HG02970 (cell line): ENCODE results near the gene CABS1.

Source experiments
- ATAC-seq: cut with Tn5 transposase; IDR thresholded peaks from one replicate; pipeline ENCODE4 v1.9.1; 2021; ENCODE audit warnings: mild to moderate bottlenecking, moderate library complexity, moderate number of reproducible peaks; ENCODE audit not compliant: unreplicated experiment, low FRiP score

Gene CABS1

DNA sequence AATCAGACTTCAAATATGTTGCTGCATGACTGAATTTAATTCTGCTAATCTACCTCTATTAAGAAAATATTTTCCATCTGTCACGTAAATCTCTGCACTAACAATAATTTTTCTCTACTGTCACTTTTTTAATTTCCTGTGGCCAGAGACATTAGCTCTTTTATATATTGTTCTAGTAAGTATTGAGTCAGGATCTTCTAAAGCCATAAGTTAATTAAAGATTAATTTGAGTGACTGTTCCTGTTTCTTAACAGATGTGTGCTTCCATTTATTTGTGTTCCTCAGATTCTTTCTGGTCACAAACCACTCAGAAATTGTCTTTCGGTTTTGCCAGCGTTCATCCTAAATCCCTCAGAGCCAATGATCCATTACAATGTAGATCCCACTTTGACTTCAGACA is 45.8 kb downstream of the CABS1 start:
- no peak for ATAC-seq

DNA sequence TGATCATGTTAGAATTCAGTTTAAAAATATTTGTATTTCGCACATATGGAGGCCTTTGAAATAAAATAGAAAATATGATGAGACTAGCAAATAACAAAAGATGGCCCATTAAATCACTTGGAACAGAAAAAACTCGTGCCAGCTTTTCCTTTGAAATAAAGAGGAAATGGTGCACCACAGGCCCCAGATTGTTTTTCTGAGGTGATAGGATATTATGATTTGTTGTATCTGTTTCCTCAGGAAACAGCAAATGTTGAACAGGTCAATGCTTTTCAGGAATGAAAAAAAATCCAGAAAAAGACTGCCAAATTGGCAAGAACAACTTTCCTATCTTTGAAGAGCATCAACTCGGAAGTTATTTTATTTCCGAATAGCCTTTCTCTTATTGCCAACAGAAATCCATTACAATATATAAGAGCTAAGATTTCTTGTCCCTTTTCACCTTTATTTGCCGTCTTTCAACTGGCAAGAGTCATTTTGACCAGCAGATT is 48.0 kb downstream of the CABS1 start, which contains the start of gene SMR3B:
SMR3B (plus strand) TSS at position 441 of the 491 bp plus-strand sequence. CDS start 1,380 bp downstream, outside the sequence.
- no peak for ATAC-seq
